K562 (cell line): Measurements from ENCODE around the gene MED29. TPM values are rescaled to one million over a fixed set of nuclear protein-coding genes. Genes with fewer than 3 reads are reported as not detected.

Source experiments
- DDX20 ChIP-seq: fragments of 450-650 bp; IDR thresholded peaks from 2 replicates; pipeline ENCODE4 v1.6.1; 2016; ENCODE audit warnings: missing genetic modification characterization, low read depth, mild to moderate bottlenecking, missing compliant biosample characterization, moderate library complexity
- E2F1 ChIP-seq: sonication (generic); formaldehyde crosslinking; IDR thresholded peaks from 2 replicates; pipeline ENCODE4 v1.8.1; 2023; ENCODE audit warnings: mild to moderate bottlenecking, missing genetic modification reagents, moderate library complexity
- EP400 ChIP-seq: fragments of 450-650 bp; IDR thresholded peaks from 2 replicates; pipeline ENCODE4 v1.6.1; 2017; ENCODE audit warnings: antibody characterized with exemption, mild to moderate bottlenecking, moderate library complexity
- JUND ChIP-seq, 2 experiments: IDR thresholded peaks; 2 replicates in 1 of 2; 3 replicates in 1 of 2; pipeline ENCODE4 v1.6.1; 2011; ENCODE audit warnings: borderline replicate concordance in 2 of 2, low read depth in 2 of 2, low read length in 2 of 2, improper control_type of control experiment in 1 of 2, missing biosample characterization in 1 of 2, missing genetic modification characterization in 1 of 2, missing genetic modification reagents in 1 of 2
- NCOR1 ChIP-seq: fragments of 450-650 bp; IDR thresholded peaks from 2 replicates; pipeline ENCODE4 v1.6.1; 2016; ENCODE audit warnings: mild to moderate bottlenecking, moderate library complexity
- NFIX ChIP-seq: fragments of 250-450 bp; sonication (Bioruptor Pico); IDR thresholded peaks from 2 replicates; pipeline ENCODE4 v1.4.0; 2020; ENCODE audit warnings: low read depth, mild to moderate bottlenecking, moderate library complexity
- RCOR1 ChIP-seq, 2 experiments: IDR thresholded peaks; 2 replicates each; pipeline ENCODE4 v1.6.1; 2012; ENCODE audit warnings: low read depth in 2 of 2, low read length in 2 of 2, borderline replicate concordance in 1 of 2, improper control_type of control experiment in 1 of 2
- SIRT6 ChIP-seq: IDR thresholded peaks from one replicate; pipeline ENCODE4 v1.6.1; 2012; ENCODE audit warnings: low read depth, mild to moderate bottlenecking, control low read depth, inconsistent platforms, low read length, moderate library complexity
- THRAP3 ChIP-seq: fragments of 450-650 bp; IDR thresholded peaks from 2 replicates; pipeline ENCODE4 v1.6.1; 2016; ENCODE audit warnings: mild to moderate bottlenecking, inconsistent platforms, borderline replicate concordance
- TSC22D4 ChIP-seq: fragments of 450-650 bp; IDR thresholded peaks from 2 replicates; pipeline ENCODE4 v1.6.1; 2016; ENCODE audit warnings: missing genetic modification characterization, missing biosample characterization, control low read depth
- ZNF124 ChIP-seq: sonication (generic); formaldehyde crosslinking; IDR thresholded peaks from 2 replicates; pipeline ENCODE4 v1.8.1; 2022; ENCODE audit warnings: missing genetic modification reagents
- ZNF133 ChIP-seq: fragments of 250-450 bp; sonication (Bioruptor Pico); IDR thresholded peaks from 2 replicates; pipeline ENCODE4 v1.4.0; 2020; ENCODE audit warnings: mild to moderate bottlenecking
- ZNF41 ChIP-seq: fragments of 250-450 bp; sonication (Bioruptor Pico); conservative IDR thresholded peaks from 2 replicates; pipeline ENCODE4 v1.4.0; 2020; ENCODE audit warnings: mild to moderate bottlenecking
- ZNF780A ChIP-seq: fragments of 250-450 bp; sonication (Bioruptor Pico); IDR thresholded peaks from 2 replicates; pipeline ENCODE4 v1.5.0; 2021; ENCODE audit warnings: mild to moderate bottlenecking
- polyA plus RNA-seq, 8 experiments: library from polyadenylated mRNA; depleted of rRNA in 4 of 8; stranded (reverse) in 5 of 8; unstranded in 3 of 8; fragments of >200 nt; fragmentation: Nextera tagmentation in 2 of 8; fragmentation: Illumina TruSeq in 1 of 8; extraction: Ambion mirVana in 2 of 8; extraction: Trizol in 1 of 8; gene quantifications; 2 replicates each; pipeline versions ENCODE4 v1.2.1 to v1.2.3, GENCODE V29; 2011 to 2014; ENCODE audit warnings: inconsistent platforms in 1 of 8, missing spikeins in 1 of 8
- total RNA-seq, 7 experiments: library from RNA; depleted of rRNA in 6 of 7; stranded (reverse); fragments of >200 nt in 6 of 7; fragmentation: Illumina TruSeq in 2 of 7; extraction: Trizol in 2 of 7; gene quantifications; 2 replicates each; pipeline versions ENCODE4 v1.2.1 to v1.2.3, GENCODE V29; 2011 to 2021; ENCODE audit warnings: low replicate concordance in 1 of 7
- TF ChIP-seq, protein P1 (sequence below): fragments of 450-650 bp; IDR thresholded peaks from 2 replicates; pipeline ENCODE4 v1.6.1; 2018; ENCODE audit warnings: mild to moderate bottlenecking, low read depth; ENCODE audit not compliant: partially characterized antibody
- TF ChIP-seq, protein P2 (sequence below), 2 experiments: fragments of 450-650 bp; formaldehyde crosslinking in 1 of 2; IDR thresholded peaks; 2 replicates each; pipeline versions ENCODE4 v1.4.0 to v1.6.1; 2014 to 2020; ENCODE audit warnings: mild to moderate bottlenecking in 2 of 2, borderline replicate concordance in 1 of 2, low read depth in 1 of 2

Gene MED29
- total and polyA plus RNA-seq, 9 of the 15 experiments (the other 6 are each of a cell fraction or from before 2014, with no cell fraction given): 1.8 to 22.6 (median 12.4) TPM

DNA sequence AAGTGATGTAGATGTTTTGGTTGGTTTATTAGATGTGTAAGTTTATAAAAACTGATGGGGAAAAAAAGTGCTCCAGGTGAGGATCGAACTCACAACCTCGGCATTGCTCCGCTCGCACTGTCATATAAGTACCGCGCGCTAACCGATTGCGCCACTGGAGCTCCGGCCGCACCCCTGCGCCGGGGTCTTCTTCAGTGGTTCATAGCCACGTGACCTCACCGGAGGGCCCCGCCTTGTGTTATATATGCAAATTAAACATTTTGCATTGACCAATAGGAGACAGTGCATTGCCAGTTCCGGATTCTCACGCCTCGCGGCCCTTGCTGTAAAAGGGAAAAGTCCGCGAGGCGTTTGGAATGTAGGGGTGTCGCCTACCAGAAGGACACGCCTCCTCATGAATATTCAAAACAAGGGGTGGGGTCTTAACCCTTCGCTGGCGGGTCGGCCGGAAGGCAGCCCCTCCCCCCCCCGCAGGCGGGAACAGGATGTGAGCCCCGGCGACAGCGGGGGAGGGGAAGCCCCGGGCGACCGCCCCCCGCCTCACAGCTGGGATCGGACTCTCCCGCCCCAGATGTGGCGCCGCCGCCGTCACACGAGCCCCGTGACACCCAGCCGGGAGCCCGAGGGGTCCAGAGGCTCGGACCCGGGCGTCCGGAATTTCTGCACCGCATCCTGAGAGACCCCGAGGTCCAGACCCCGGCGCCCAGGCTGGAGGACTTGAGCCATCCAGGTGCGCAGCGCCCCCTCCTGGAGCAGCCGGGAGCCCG lies 21.1 kb downstream of the MED29 start, which contains the start of gene PLEKHG2 (continued):
- TF ChIP-seq RCOR1 (IDR thresholded peaks at IDR 0.05; ENCODE audit: borderline replicate concordance in 1 of 2, low read depth in 2 of 2, low read length in 2 of 2) (peak in 1 of 2 experiments; percentile 34; a peak in 2 of 4 replicates), ZNF124 (CRISPR knock-in tag) (no peak), TSC22D4 (tag) (no peak), JUND (IDR thresholded peaks at IDR 0.05; ENCODE audit: borderline replicate concordance, low read depth, low read length) (peak; percentile 86), JUND (tag; IDR thresholded peaks at IDR 0.05; ENCODE audit: borderline replicate concordance, low read depth, low read length) (peak; percentile 86; the same call in 2 of the 3 replicates), ZNF41 (no peak), E2F1 (CRISPR knock-in tag) (peak; percentile 79), ZNF780A (CRISPR knock-in tag) (no peak), THRAP3 (no peak), NCOR1 (peak; percentile 69), ZNF133 (no peak), SIRT6 (peak; percentile 67), EP400 (peak; percentile 84), NFIX (CRISPR knock-in tag) (no peak), DDX20 (tag) (peak; percentile 38; the same call in 1 of the 2 replicates)
- TF ChIP-seq, protein P1, sequence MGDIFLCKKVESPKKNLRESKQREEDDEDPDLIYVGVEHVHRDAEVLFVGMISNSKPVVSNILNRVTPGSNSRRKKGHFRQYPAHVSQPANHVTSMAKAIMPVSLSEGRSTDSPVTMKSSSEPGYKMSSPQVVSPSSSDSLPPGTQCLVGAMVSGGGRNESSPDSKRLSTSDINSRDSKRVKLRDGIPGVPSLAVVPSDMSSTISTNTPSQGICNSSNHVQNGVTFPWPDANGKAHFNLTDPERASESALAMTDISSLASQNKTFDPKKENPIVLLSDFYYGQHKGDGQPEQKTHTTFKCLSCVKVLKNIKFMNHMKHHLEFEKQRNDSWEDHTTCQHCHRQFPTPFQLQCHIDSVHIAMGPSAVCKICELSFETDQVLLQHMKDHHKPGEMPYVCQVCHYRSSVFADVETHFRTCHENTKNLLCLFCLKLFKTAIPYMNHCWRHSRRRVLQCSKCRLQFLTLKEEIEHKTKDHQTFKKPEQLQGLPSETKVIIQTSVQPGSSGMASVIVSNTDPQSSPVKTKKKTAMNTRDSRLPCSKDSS: no peak
- TF ChIP-seq, protein P2, sequence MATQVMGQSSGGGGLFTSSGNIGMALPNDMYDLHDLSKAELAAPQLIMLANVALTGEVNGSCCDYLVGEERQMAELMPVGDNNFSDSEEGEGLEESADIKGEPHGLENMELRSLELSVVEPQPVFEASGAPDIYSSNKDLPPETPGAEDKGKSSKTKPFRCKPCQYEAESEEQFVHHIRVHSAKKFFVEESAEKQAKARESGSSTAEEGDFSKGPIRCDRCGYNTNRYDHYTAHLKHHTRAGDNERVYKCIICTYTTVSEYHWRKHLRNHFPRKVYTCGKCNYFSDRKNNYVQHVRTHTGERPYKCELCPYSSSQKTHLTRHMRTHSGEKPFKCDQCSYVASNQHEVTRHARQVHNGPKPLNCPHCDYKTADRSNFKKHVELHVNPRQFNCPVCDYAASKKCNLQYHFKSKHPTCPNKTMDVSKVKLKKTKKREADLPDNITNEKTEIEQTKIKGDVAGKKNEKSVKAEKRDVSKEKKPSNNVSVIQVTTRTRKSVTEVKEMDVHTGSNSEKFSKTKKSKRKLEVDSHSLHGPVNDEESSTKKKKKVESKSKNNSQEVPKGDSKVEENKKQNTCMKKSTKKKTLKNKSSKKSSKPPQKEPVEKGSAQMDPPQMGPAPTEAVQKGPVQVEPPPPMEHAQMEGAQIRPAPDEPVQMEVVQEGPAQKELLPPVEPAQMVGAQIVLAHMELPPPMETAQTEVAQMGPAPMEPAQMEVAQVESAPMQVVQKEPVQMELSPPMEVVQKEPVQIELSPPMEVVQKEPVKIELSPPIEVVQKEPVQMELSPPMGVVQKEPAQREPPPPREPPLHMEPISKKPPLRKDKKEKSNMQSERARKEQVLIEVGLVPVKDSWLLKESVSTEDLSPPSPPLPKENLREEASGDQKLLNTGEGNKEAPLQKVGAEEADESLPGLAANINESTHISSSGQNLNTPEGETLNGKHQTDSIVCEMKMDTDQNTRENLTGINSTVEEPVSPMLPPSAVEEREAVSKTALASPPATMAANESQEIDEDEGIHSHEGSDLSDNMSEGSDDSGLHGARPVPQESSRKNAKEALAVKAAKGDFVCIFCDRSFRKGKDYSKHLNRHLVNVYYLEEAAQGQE (IDR thresholded peaks at IDR 0.05; ENCODE audit: borderline replicate concordance): no peak; the same call in 1 of the 2 replicates
- TF ChIP-seq, protein P2 (CRISPR knock-in tag; IDR thresholded peaks at IDR 0.05; ENCODE audit: low read depth): no peak
